Measurements from ENCODE around the gene HDHD5. TPM values are rescaled to one million over a fixed set of nuclear protein-coding genes. Genes with fewer than 3 reads are reported as not detected.

HDHD5 gene
- total RNA-seq, 1 experiment from 2014 or later: 59.4 TPM

DNA sequence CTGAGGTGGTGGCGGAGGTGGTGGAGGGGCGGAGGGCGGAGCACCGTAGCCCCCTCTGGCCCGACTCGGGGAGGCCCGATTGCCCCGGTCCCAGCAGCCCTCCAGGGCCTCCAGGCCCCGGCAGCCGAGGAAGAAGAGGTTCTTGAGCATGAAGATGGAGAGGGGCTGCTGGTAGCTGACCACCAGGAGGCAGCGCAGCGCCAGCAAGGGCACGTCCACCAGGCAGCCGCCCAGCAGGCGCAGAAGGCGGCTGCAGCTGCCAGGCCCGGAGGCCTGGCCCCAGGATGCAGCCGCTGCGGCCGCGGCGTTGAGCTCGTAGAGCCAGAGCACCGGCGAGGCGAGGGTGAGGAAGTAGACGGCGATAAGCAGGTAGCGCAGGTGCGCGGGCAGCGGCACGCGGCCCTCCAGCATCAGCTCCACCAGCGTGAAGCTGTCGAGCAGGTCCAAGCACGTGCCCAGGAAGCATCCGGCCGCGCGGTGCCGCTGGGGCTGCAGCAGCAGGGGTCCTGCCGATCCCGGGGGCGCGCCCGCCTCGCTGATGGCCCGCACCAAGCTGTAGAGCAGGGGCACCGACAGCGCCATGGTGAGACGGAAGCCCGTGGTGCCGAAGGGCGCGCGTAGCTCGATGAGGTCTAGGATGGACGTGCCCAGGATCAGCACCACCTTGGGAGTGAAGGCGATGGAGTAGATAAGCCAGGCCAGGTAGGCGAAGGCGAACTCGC, 39.4 kb downstream of the HDHD5 start:
- peak; percentile 23 for DNase-seq (ENCODE audit: low spot score)
- intact Hi-C loops (cut with micrococcal nuclease; ENCODE audit: unreplicated experiment): loop anchor here (10.0 kb wide), 1 partner anchor 385 kb away; no protein-coding TSS in a partner anchor
- H3K9me3 ChIP-seq (ENCODE audit: low read depth, low read length, poor library complexity, severe bottlenecking): no peaks in the 10 kb centered on the region
- TF ChIP-seq, protein P1, sequence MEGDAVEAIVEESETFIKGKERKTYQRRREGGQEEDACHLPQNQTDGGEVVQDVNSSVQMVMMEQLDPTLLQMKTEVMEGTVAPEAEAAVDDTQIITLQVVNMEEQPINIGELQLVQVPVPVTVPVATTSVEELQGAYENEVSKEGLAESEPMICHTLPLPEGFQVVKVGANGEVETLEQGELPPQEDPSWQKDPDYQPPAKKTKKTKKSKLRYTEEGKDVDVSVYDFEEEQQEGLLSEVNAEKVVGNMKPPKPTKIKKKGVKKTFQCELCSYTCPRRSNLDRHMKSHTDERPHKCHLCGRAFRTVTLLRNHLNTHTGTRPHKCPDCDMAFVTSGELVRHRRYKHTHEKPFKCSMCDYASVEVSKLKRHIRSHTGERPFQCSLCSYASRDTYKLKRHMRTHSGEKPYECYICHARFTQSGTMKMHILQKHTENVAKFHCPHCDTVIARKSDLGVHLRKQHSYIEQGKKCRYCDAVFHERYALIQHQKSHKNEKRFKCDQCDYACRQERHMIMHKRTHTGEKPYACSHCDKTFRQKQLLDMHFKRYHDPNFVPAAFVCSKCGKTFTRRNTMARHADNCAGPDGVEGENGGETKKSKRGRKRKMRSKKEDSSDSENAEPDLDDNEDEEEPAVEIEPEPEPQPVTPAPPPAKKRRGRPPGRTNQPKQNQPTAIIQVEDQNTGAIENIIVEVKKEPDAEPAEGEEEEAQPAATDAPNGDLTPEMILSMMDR (conservative IDR thresholded peaks at IDR 0.05; ENCODE audit: low read depth, low read length): peak; percentile 50
- TF ChIP-seq EZH2 (IDR thresholded peaks at IDR 0.05; ENCODE audit: borderline replicate concordance, low read depth, low read length, poor library complexity, severe bottlenecking): no peak
- H3K4me1 ChIP-seq (ENCODE audit: insufficient read depth, low read length, poor library complexity, severe bottlenecking): no peaks in the 10 kb centered on the region
- no peaks in the 10 kb centered on the region for H3K27me3 ChIP-seq (replicated peaks; ENCODE audit: insufficient read depth, low read depth, low read length, poor library complexity)
- no peak overlapping the region for H3K4me3 ChIP-seq (ENCODE audit: low read depth, low read length, poor library complexity, severe bottlenecking)
- POLR2A ChIA-PET (ENCODE audit: low non-redundant PET): no interaction called here
- no peak overlapping the region for H3K27ac ChIP-seq (ENCODE audit: low read depth, low read length, poor library complexity, severe bottlenecking)
- BruUV-seq (replicated peaks): no TSS peak
- no peaks in the 10 kb centered on the region for H3K36me3 ChIP-seq (ENCODE audit: insufficient read depth, low read length, poor library complexity, severe bottlenecking)
- CTCF ChIA-PET: no interaction called here

DNA sequence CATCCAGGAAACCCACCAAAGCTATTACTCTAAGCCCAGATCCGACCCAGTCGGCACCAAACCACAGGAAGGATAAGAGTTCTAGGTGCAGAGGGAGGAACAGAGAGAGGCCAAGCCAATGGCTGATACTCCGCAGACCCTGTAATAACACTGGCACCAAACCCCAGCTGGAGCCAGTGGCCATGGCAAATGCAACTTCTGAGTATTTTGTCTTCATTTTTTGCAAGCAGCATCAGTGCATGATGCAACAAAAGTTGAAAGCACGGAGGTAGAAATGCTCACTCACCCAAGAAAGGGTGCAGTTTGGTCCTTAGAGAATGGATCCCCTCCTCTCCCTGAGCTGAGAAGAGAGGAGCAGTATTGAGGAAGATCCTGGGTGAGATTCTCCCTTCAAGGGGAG, 40.7 kb downstream of the HDHD5 start:
- DNase-seq (ENCODE audit: low spot score): no peak
- Histone ChIP-seq H3K27ac (ENCODE audit: low read depth, low read length, poor library complexity, severe bottlenecking) (no peak overlapping the region), H3K4me3 (ENCODE audit: low read depth, low read length, poor library complexity, severe bottlenecking) (no peak overlapping the region), H3K4me1 (ENCODE audit: insufficient read depth, low read length, poor library complexity, severe bottlenecking) (no peaks in the 10 kb centered on the region), H3K36me3 (ENCODE audit: insufficient read depth, low read length, poor library complexity, severe bottlenecking) (no peaks in the 10 kb centered on the region), H3K9me3 (ENCODE audit: low read depth, low read length, poor library complexity, severe bottlenecking) (no peaks in the 10 kb centered on the region), H3K27me3 (replicated peaks; ENCODE audit: insufficient read depth, low read depth, low read length, poor library complexity) (no peaks in the 10 kb centered on the region)
- intact Hi-C loops (cut with micrococcal nuclease; ENCODE audit: unreplicated experiment): loop anchor here (10.0 kb wide), 1 partner anchor 386 kb away; no protein-coding TSS in a partner anchor
- ChIA-PET POLR2A (ENCODE audit: low non-redundant PET) (no interaction called here), CTCF (no interaction called here)
- TF ChIP-seq, protein P1 (conservative IDR thresholded peaks at IDR 0.05; ENCODE audit: low read depth, low read length): no peak
- TF ChIP-seq EZH2 (IDR thresholded peaks at IDR 0.05; ENCODE audit: borderline replicate concordance, low read depth, low read length, poor library complexity, severe bottlenecking): no peak
- no TSS peak for BruUV-seq (replicated peaks)

DNA sequence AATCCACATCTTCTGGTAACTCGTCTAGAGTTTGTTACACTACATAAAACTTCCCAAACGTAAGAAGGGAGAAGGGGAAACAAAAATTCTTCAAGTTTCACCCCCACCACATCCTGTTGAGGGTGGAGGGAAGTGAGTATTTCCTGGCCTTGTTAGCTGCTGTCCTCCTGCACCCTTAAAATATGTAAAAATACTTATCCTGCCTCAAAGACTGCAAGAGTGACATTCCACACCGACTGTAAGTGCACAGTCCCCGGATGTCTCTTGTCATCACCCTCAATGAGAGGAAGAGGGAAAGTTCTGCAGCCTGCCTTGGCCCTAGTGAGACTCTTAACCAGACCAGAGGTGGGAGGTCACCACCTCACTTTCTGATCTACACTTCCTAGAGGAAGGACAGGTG, 41.2 kb downstream of the HDHD5 start:
- Histone ChIP-seq H3K27me3 (replicated peaks; ENCODE audit: insufficient read depth, low read depth, low read length, poor library complexity) (no peaks in the 10 kb centered on the region), H3K4me1 (ENCODE audit: insufficient read depth, low read length, poor library complexity, severe bottlenecking) (no peaks in the 10 kb centered on the region), H3K36me3 (ENCODE audit: insufficient read depth, low read length, poor library complexity, severe bottlenecking) (no peaks in the 10 kb centered on the region), H3K9me3 (ENCODE audit: low read depth, low read length, poor library complexity, severe bottlenecking) (no peaks in the 10 kb centered on the region), H3K4me3 (ENCODE audit: low read depth, low read length, poor library complexity, severe bottlenecking) (no peak overlapping the region), H3K27ac (ENCODE audit: low read depth, low read length, poor library complexity, severe bottlenecking) (no peak overlapping the region)
- BruUV-seq (replicated peaks): no TSS peak
- POLR2A ChIA-PET (ENCODE audit: low non-redundant PET): no interaction called here
- DNase-seq (ENCODE audit: low spot score): no peak
- TF ChIP-seq EZH2 (IDR thresholded peaks at IDR 0.05; ENCODE audit: borderline replicate concordance, low read depth, low read length, poor library complexity, severe bottlenecking): no peak
- TF ChIP-seq, protein P1 (conservative IDR thresholded peaks at IDR 0.05; ENCODE audit: low read depth, low read length): no peak
- CTCF ChIA-PET: no interaction called here
- intact Hi-C loops (cut with micrococcal nuclease; ENCODE audit: unreplicated experiment): loop anchor here (10.0 kb wide), 1 partner anchor 387 kb away; no protein-coding TSS in a partner anchor
